GM12892 (cell line): ENCODE results near the gene AMPD1.

Experiments
- POLR2A ChIP-seq: IDR thresholded peaks from 2 replicates; pipeline ENCODE4 v1.6.1; 2011; ENCODE audit warnings: low read depth, low read length, control low read depth
- POLR2AphosphoS5 ChIP-seq: IDR thresholded peaks from 2 replicates; pipeline ENCODE4 v1.6.1; 2011; ENCODE audit warnings: low read depth, low read length, control low read depth

- TF ChIP-seq POLR2AphosphoS5 (no peak), POLR2A (no peak)
Observed at GRCh38 chr1:114696810-114697209, 1.5 kb upstream of the AMPD1 start.
